GM21723 (cell line): ENCODE measurements around the gene ARHGEF19.
"Not testable (repeated sequence)": the region's sequence is repeated elsewhere in the genome, so short reads cannot be mapped to it uniquely, and the experiment has no call there.

Experiments
- ATAC-seq: cut with Tn5 transposase; IDR thresholded peaks from one replicate; pipeline ENCODE4 v1.9.1; 2021; ENCODE audit warnings: mild to moderate bottlenecking, moderate library complexity; ENCODE audit not compliant: unreplicated experiment

The ARHGEF19 gene

DNA sequence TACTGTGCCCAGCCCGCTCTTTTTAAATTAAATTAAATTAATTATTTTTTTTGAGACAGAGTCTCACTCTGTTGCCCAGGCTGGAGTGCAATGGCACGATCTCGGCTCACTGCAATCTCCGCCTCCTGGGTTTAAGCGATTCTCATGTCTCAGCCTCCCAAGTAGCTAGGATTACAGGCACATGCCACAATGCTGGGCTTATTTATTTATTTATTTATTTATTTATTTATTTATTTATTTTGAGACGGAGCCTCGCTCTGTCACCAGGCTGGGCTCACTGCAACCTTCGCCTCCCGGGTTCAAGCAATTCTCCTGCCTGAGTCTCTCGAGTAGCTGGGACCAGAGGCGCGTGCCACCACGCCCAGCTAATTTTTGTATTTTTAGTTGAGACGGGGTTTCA lies 10.3 kb upstream of the ARHGEF19 start:
- ATAC-seq: not testable (repeated sequence)

DNA sequence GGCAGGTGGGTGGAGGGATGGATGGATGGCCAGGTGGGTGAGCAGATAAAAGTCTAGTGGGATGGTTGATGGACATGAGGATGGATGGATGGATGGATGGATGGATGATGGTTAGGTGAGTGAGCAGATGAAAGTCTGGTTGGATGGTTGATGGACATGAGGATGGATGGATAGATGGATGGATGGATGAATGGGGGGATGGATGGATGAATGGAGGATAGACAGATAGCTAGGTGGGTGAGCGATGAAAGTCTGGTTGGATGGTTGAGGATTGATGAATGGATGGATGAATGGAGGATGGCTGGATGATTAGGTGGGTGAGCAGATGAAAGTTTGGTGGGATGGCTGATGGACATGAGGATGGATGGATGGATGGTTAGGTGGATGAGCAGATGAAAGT lies 9.0 kb upstream of the ARHGEF19 start:
- no peak for ATAC-seq

GRCh38 chr1:16219968-16220500 lies 7.6 kb upstream of the ARHGEF19 start:
- no peak for ATAC-seq

DNA sequence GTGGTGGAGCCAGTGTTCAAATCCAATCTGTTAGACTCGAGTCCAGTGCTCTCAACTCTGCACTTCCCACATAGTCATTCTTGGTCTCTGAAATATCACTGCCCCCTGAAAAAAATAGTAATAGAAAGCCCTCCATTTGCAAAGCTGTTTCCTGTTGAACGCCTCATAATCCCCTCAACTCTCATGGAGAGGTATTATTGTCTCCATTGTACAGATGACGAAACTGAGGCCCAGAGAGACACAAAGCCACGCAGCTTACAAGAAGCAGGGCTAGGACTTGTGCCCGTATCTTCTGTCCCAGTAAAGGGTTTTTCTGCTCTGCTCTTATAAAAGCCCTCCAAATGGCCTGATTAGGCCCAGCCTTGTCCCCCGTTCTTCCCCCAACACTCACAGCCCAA lies 6.2 kb upstream of the ARHGEF19 start:
- ATAC-seq: no peak

- no peak for ATAC-seq
Observed at GRCh38 chr1:16218014-16218673, 5.7 kb upstream of the ARHGEF19 start.

- peak; percentile 87 for ATAC-seq
Observed at GRCh38 chr1:16217061-16217785, 4.8 kb upstream of the ARHGEF19 start.

GRCh38 chr1:16215882-16216753 lies 3.7 kb upstream of the ARHGEF19 start:
- ATAC-seq: no peak

GRCh38 chr1:16215240-16215639 lies 2.8 kb upstream of the ARHGEF19 start:
- ATAC-seq: not testable (repeated sequence)

DNA sequence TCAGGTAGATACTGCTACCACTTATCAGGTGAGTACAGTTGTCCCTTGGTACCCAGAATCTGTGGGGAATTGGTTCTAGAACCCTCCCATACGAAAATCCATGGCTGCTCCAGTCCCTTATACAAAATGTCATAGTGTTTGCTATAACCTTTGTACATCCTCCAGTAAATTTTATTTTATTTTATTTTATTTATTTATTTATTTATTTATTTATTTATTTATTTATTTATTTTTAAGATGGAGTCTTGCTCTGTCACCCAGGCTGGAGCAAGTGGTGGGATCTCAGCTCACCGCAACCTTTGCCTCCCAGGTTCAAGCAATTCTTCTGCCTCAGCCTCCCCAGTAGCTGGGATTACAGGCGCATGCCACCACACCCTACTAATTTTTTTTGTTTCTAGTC lies 1.1 kb upstream of the ARHGEF19 start:
- ATAC-seq: not testable (repeated sequence)

DNA sequence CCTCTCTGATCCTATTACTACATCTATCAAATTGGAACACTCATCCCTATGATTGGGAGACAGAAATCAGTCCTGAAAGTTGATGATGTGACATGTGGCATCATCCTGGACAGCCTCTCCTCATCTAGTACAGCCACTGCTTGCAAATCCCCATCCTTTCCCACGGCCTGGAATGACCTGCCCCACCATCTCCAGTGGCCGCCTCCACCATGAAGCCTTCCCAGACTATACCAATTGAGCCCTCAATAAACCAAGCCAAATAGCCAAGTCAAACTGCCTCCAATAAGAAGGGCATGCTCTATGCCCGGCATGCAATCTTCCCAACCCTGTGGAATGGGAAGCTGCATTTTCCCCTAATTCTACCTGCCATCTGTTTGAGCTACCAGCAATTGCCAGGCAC lies 561 bp upstream of the ARHGEF19 start:
- ATAC-seq: no peak

GRCh38 chr1:16211824-16212223 lies 628 bp downstream of the ARHGEF19 start:
- no peak for ATAC-seq

GRCh38 chr1:16210581-16210980 lies 1.9 kb downstream of the ARHGEF19 start:
- ATAC-seq: no peak

- ATAC-seq: no peak
Observed at GRCh38 chr1:16209847-16210407, 2.5 kb downstream of the ARHGEF19 start.

- no peak for ATAC-seq
Observed at GRCh38 chr1:16209132-16209846, 3.2 kb downstream of the ARHGEF19 start.

DNA sequence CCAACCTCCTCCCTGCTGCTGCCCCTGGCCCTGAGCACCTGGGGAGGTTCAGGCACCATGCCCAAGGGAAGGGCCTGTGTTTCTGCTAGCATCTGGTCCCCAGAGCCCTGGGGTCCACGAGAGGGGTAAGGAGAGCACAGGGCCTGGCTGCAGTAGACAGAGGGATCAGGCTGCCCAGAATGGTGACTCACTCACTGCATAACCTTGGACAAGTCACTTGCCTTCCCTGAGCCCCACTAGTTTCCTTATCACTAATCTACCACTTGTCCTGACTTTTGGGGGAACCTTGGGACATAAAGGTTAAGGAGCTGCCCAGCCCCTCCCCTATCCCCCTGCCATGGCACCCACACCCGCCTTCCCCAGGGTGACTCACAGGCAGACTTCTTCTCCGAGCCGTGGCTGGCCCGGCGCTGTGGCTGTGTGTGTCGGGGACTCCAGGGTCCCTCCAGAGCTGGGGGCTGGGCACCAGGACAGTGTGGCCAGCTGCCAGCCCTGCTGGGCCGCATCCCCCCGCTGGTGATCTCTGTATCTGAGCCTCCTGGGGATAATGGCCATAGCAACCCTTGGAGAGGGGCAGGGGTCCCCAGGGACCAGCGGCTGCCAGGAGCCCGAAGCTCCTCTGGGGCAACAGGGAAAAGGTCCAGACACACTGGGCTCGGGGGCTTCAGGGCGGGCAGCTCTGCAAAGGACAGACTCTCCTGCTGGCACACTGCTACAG lies 4.0 kb downstream of the ARHGEF19 start:
- ATAC-seq: no peak

DNA sequence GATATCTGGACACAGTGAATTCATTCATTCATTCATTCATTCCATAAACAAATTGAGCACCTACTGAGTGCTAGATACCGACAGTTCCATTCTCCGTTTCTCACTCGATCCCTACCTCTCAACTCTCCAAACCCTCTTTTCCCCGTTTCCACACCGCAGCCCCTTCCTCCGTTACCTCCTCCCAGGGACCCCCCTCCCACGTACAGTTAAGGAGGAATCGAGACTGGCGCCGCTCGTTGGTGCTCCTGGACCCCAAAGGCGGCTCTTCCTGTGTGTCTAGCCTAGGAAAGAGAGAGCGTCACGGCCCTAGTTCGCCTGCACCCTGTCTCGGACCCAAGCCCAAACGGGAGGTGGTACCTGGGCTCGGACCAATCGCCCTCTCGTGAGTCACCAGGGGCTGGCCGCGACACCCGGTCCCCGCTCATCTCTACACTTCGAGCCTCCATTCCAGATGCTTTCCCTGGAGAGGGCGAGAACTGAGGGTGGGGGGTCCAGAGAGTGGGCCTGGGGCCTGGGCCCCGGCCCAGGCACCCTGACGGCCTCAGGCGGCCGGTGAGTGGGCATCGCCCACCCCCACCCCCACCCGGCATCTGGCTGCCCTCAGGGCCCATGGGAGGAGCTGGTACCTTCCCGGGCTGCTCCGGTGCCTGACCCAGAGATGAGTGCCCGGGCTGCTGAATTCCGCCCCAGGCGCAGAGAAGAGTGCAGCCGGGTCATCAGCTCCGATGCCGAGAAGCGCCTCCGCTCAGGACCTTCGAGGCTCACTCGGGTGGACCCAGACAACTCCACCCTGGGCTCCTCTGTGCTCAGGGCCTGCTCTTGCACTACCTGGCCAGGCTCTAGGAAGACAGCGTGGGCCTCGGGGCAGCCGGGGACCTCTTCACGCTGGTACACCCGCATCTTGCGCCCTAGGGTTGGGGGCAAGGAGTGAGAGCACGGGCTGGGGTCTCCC lies 4.9 kb downstream of the ARHGEF19 start:
- no peak for ATAC-seq

GRCh38 chr1:16206547-16207317 lies 5.7 kb downstream of the ARHGEF19 start:
- ATAC-seq: peak; percentile 68
